Fibroblast of villous mesenchyme (primary cell): ENCODE data around the gene NAAA. TPM values are rescaled to one million over a fixed set of nuclear protein-coding genes. Genes with fewer than 3 reads are reported as not detected.

Experiments used
- DNase-seq: peaks from one replicate; pipeline ENCODE4 v3.0.0-alpha.2; 2010; ENCODE audit warnings: low read depth
- H3K4me3 ChIP-seq: 2 replicates; pipeline ENCODE4 v1.5.1; 2011; ENCODE audit warnings: low read depth, mild to moderate bottlenecking, low read length
- CTCF ChIP-seq: IDR thresholded peaks from 2 replicates; pipeline ENCODE4 v1.5.1; 2012; ENCODE audit warnings: low read depth, mild to moderate bottlenecking, low read length; ENCODE audit not compliant: insufficient read depth
- total RNA-seq: library from RNA; depleted of rRNA; stranded (reverse); fragments of >200 nt; gene quantifications from 2 replicates; pipeline ENCODE4 v1.2.3, GENCODE V29; 2012

Gene NAAA
- 23.5 and 54.8 TPM in 2 replicates for total RNA-seq

GRCh38 chr4:75940692-75941253, at the start of gene NAAA:
Gene NAAA (minus strand): TSS chr4:75941013. CDS start chr4:75940949, 64 bp downstream.
- H3K4me3 ChIP-seq: peak within 1 kb of the TSS; percentile 82
- TF ChIP-seq CTCF: no peak
- peak; percentile 48 for DNase-seq

- no peak for TF ChIP-seq CTCF
- H3K4me3 ChIP-seq: peak overlapping the region; percentile 70
- peak; percentile 42 for DNase-seq
These were observed 49.2 kb upstream of the NAAA start for GRCh38 chr4:75989846-75990528.

- no peak for TF ChIP-seq CTCF
- peak; percentile 68 for DNase-seq
- H3K4me3 ChIP-seq: no peak overlapping the region
These were observed 44.3 kb upstream of the NAAA start for GRCh38 chr4:75985116-75985515.

- DNase-seq: no peak
- no peak for TF ChIP-seq CTCF
- no peak overlapping the region for H3K4me3 ChIP-seq
These were observed 39.8 kb upstream of the NAAA start for GRCh38 chr4:75980576-75980975.

GRCh38 chr4:75976177-75976576, 35.4 kb upstream of the NAAA start:
- no peak for TF ChIP-seq CTCF
- no peak for DNase-seq
- no peak overlapping the region for H3K4me3 ChIP-seq

- no peak for DNase-seq
- no peak overlapping the region for H3K4me3 ChIP-seq
- no peak for TF ChIP-seq CTCF
These were observed 33.0 kb upstream of the NAAA start for GRCh38 chr4:75973766-75974165.
